ENCODE results near the gene BCCIP. TPM values are rescaled to one million over a fixed set of nuclear protein-coding genes. Genes with fewer than 3 reads are reported as not detected.

The BCCIP gene
- total RNA-seq, 2 experiments from 2014 or later: 156 to 158 TPM

DNA sequence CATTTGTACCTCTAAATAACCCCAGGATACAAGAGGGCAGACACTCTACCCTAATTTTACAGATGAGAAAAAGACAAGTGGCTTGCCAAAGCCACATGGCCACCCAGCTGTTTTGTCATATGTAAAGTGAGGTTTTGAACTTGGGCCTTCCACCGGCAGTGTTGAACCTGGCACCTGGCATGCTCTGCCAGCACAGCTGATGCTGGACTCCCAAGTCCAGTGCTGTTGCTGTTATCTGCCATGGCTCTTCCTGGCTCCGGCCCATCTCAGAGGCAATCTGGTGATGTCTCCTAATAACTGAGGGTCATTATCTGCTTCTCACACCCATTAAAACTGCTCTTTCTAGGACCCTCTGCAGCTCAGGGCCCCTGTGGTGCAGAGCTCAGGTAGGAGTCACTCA lies 25.0 kb downstream of the BCCIP start:
- no peaks in the 10 kb centered on the region for H3K9me3 Mint-ChIP-seq
- no peak overlapping the region for H3K4me3 Mint-ChIP-seq
- peaks cover 13% of the 10 kb centered on the region for H3K36me3 Mint-ChIP-seq

DNA sequence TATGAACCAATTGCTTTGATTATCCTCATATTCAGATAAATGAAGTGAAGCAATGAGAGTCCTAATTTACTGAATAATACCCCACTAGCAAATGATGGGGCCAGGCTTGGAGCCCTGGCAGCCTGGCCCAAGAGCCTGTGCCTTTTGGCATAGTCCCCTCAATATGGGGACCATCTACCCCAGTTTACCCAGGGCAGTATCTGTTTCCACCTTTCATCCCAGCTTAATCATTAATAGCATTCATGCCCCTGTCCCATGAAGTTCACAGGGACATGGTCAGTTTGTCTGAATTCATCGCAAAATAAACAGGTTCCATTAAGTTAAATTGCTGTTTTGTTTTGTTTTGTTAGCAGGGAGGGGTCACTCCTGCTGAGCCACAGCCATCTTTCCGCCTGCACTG lies 25.5 kb downstream of the BCCIP start:
- DNase-seq: no peak
- no peaks in the 10 kb centered on the region for H3K4me1 Mint-ChIP-seq
- no peak overlapping the region for H3K4me3 Mint-ChIP-seq
- no peak overlapping the region for H3K27ac Mint-ChIP-seq
- peaks cover 12% of the 10 kb centered on the region for H3K36me3 Mint-ChIP-seq
- H3K27me3 Mint-ChIP-seq: no peaks in the 10 kb centered on the region
- no peaks in the 10 kb centered on the region for H3K9me3 Mint-ChIP-seq

More for the DNA sequence above, 25.0 kb downstream of the BCCIP start:
- no peaks in the 10 kb centered on the region for H3K4me1 Mint-ChIP-seq
- DNase-seq: no peak
- no peaks in the 10 kb centered on the region for H3K27me3 Mint-ChIP-seq
- H3K27ac Mint-ChIP-seq: no peak overlapping the region

DNA sequence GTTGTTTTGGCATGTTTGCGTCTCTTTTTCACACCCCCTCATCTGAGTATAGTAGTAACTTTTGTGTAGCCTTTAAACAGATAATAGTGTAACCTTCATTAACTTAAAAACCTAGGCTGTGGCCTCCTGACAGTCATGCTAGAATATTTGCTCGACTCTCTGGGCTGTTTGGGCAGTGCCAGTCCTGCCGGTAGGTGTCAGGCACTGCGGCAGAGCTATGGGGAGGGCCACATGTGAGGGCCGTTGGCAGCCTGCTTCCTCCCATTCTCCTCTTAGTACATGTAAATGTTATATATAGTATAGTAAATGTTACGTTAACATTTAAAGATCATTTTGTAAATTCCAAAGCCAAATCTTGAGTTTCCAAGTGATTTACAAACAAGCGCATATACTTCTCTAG lies 26.1 kb downstream of the BCCIP start:
- DNase-seq: no peak
- H3K4me3 Mint-ChIP-seq: no peak overlapping the region
- no peaks in the 10 kb centered on the region for H3K4me1 Mint-ChIP-seq
- peaks cover 11% of the 10 kb centered on the region for H3K36me3 Mint-ChIP-seq
- no peaks in the 10 kb centered on the region for H3K27me3 Mint-ChIP-seq
- H3K27ac Mint-ChIP-seq: no peak overlapping the region
- no peaks in the 10 kb centered on the region for H3K9me3 Mint-ChIP-seq

DNA sequence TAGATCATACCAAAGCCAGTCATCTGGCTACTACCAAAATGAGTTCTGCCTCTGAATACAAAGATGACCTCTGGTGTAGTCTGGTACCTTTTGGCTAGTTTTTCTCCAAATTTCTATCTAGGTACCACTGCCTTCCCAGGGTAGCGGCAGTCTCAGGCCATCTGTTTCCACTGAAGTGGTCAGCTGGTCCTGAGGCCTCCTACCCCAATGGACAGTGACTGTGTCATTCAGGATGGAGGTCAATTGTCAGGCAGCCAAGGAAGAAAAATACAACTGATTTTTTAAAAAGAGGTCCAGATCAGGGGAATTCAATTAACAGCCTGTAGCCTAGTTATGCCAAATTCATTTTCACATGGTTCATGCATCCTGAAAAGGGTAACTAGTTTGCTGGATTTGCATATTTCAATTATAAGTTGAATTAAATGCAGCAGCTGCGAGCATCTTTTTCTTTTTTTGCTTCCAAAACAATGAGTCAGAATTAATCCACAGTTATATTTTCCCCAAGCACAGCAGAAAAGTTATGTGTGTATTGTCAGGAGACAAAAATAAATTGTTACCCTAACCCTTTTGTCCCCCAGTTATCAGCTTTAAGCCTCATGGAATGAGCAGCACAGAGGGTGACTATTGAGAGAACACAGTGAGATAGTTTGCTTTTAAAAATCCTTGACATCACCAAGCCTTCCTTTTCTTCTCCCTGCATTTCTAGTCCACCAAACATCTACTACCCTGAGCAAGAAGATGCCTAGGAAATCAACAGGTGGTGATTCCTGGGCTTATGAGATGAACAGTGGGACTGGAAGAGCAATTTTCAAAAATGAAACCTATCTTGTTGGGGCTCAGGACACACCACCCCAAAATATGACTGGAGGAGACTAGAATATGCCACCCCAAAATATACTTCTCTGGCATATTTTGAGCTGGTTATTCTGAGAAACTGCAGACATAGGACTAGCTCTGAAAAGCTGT lies 27.7 kb downstream of the BCCIP start:
- DNase-seq: no peak
- H3K36me3 Mint-ChIP-seq: peaks cover 11% of the 10 kb centered on the region
- H3K9me3 Mint-ChIP-seq: no peaks in the 10 kb centered on the region
- H3K27me3 Mint-ChIP-seq: no peaks in the 10 kb centered on the region
- H3K4me1 Mint-ChIP-seq: no peaks in the 10 kb centered on the region
- H3K27ac Mint-ChIP-seq: no peak overlapping the region
- H3K4me3 Mint-ChIP-seq: no peak overlapping the region

DNA sequence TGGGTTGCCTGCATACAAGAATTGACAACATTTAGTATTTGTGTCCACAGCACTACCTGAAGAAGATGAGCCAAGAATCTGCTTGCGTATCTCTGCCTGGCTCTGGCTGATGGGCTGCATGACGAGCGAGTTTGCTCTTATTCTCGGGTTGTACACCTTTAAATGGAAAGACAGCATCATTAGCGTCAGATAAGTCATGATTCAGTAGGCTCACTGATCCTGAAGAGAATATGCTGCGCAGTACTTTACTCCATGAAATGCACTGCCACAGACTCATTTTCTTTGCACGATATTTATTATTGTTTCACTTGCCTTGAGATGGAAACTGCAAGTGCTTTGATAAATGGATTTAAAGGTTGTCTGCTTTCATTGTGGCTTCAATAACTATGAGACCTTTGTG lies 29.1 kb downstream of the BCCIP start:
- DNase-seq: no peak
- no peaks in the 10 kb centered on the region for H3K9me3 Mint-ChIP-seq
- H3K4me3 Mint-ChIP-seq: no peak overlapping the region

GRCh38 chr10:125857185-125857760 lies 33.9 kb downstream of the BCCIP start:
- DNase-seq: no peak
- Mint-ChIP-seq H3K36me3 (peaks cover 3% of the 10 kb centered on the region), H3K27me3 (no peaks in the 10 kb centered on the region), H3K4me1 (no peaks in the 10 kb centered on the region), H3K4me3 (no peak overlapping the region), H3K9me3 (no peaks in the 10 kb centered on the region), H3K27ac (no peak overlapping the region)

More for the DNA sequence above, 29.1 kb downstream of the BCCIP start:
- peaks cover 9% of the 10 kb centered on the region for H3K36me3 Mint-ChIP-seq
- no peaks in the 10 kb centered on the region for H3K4me1 Mint-ChIP-seq
- H3K27me3 Mint-ChIP-seq: no peaks in the 10 kb centered on the region
- H3K27ac Mint-ChIP-seq: no peak overlapping the region

DNA sequence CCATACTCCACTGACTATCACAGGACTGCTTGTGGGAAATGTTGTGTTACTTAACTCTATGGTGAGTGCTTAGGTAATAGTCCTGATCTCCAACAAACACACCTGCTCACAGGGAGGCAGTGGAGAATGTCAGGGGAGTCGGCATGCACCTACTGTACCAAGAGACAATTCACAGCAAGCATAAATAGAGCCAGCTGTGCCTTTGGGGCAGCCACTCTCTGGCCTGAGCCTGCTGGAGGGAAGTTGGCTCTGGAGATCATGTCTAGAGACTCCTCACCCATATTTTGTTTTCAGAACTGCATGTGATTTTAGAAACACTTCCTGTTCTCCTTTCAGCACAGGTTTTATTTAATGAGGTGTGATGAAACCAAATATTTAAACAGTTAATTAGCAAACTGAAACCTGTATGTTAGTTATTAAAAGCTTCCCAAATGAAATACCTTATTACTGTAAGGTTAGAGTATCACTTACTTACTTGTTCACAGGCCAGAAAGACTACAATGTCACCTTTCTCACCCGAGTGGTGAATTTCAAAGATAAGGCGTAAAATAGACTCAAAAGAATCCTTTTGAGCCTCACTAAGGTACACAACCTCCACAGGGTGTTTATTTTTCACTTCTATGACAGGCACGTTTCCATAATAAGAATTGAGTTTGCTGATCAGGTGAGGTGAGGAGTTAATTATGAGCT lies 35.9 kb downstream of the BCCIP start:
- Mint-ChIP-seq H3K4me1 (no peaks in the 10 kb centered on the region), H3K27ac (no peak overlapping the region), H3K36me3 (peaks cover 3% of the 10 kb centered on the region), H3K27me3 (no peaks in the 10 kb centered on the region), H3K9me3 (no peaks in the 10 kb centered on the region), H3K4me3 (no peak overlapping the region)
- no peak for DNase-seq

GRCh38 chr10:125865120-125865519 lies 41.8 kb downstream of the BCCIP start:
- H3K27ac Mint-ChIP-seq: no peak overlapping the region
- no peaks in the 10 kb centered on the region for H3K4me1 Mint-ChIP-seq
- H3K36me3 Mint-ChIP-seq: no peaks in the 10 kb centered on the region
- H3K9me3 Mint-ChIP-seq: no peaks in the 10 kb centered on the region
- DNase-seq: no peak
- no peak overlapping the region for H3K4me3 Mint-ChIP-seq
- H3K27me3 Mint-ChIP-seq: no peaks in the 10 kb centered on the region

GRCh38 chr10:125866421-125867029 lies 43.2 kb downstream of the BCCIP start:
- no peaks in the 10 kb centered on the region for H3K27me3 Mint-ChIP-seq

DNA sequence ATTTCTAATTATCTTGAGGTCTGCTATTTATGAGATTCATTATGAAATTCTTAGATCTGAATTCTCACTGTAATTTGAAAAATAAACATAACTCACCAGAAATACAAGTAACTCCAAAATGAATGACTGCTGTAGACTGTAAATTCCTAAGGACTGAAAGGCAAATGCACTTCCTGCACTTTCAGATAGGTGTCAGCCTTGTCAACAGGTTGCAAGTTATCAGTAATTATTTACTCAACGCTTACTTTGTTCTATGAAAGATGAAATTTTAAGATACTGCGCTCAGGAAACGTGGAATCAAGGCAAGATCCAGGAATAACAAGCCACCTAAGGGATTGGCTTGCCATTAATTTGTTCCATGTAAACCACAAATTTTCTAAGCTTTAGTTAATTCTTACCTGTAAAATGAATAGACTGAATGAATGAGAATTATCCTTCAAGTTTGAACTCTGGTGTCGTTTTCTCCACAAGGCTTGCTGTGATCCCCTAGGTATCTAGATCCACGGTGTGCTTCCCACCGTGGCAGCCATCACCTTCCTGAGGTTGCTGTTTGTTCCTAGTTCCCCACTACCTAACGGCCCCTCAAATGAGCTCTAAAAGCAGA lies 45.1 kb downstream of the BCCIP start:
- DNase-seq: no peak
- Mint-ChIP-seq H3K27ac (no peak overlapping the region), H3K9me3 (no peaks in the 10 kb centered on the region), H3K27me3 (no peaks in the 10 kb centered on the region), H3K4me3 (no peak overlapping the region), H3K4me1 (no peaks in the 10 kb centered on the region), H3K36me3 (no peaks in the 10 kb centered on the region)

More at GRCh38 chr10:125866421-125867029, 43.2 kb downstream of the BCCIP start:
- no peak for DNase-seq
- Mint-ChIP-seq H3K36me3 (no peaks in the 10 kb centered on the region), H3K4me3 (no peak overlapping the region), H3K9me3 (no peaks in the 10 kb centered on the region), H3K27ac (no peak overlapping the region), H3K4me1 (no peaks in the 10 kb centered on the region)

GRCh38 chr10:125871338-125871737 lies 48.0 kb downstream of the BCCIP start:
- H3K27ac Mint-ChIP-seq: no peak overlapping the region
- H3K36me3 Mint-ChIP-seq: peaks cover 18% of the 10 kb centered on the region
- H3K4me3 Mint-ChIP-seq: no peak overlapping the region
- DNase-seq: no peak
- peaks cover 4% of the 10 kb centered on the region for H3K9me3 Mint-ChIP-seq
- H3K4me1 Mint-ChIP-seq: peaks cover 2% of the 10 kb centered on the region
- H3K27me3 Mint-ChIP-seq: no peaks in the 10 kb centered on the region

- no peak for DNase-seq
- Mint-ChIP-seq H3K4me3 (no peak overlapping the region), H3K4me1 (peaks cover 6% of the 10 kb centered on the region), H3K9me3 (peaks cover 6% of the 10 kb centered on the region), H3K27me3 (no peaks in the 10 kb centered on the region), H3K36me3 (peaks cover 54% of the 10 kb centered on the region), H3K27ac (no peak overlapping the region)
Measured at GRCh38 chr10:125878957-125879835, 55.9 kb downstream of the BCCIP start.

GRCh38 chr10:125880719-125881118 lies 57.4 kb downstream of the BCCIP start:
- peaks cover 6% of the 10 kb centered on the region for H3K9me3 Mint-ChIP-seq
- H3K27me3 Mint-ChIP-seq: no peaks in the 10 kb centered on the region
- H3K4me3 Mint-ChIP-seq: no peak overlapping the region
- DNase-seq: no peak
- peaks cover 41% of the 10 kb centered on the region for H3K36me3 Mint-ChIP-seq
- peaks cover 5% of the 10 kb centered on the region for H3K4me1 Mint-ChIP-seq
- H3K27ac Mint-ChIP-seq: no peak overlapping the region

DNA sequence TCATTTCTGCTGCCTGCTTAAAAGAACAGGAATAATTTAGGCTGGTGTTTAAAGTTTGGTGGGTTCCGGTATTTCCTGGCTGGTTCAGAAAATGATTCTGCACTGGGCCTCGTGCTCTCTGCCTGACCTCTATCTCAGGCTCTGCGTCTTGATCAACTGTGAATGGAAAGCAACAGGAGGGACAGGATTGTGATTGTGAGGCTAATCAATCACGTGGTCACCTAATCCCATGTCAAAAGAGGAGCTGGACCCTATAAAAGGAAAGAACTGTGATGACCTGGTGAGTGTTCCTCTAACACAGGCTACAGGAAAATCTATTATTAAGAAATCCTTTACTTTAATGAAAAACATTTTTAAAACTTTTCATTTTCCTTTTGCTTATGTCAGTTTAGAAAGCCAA lies 57.8 kb downstream of the BCCIP start, which contains the start of gene DHX32:
Gene DHX32 (minus strand): TSS at position 101 of the 400 bp plus-strand sequence. CDS start 468 bp downstream, outside the sequence.
- H3K27me3 Mint-ChIP-seq: no peaks in the 10 kb centered on the region
- H3K4me1 Mint-ChIP-seq: peaks cover 4% of the 10 kb centered on the region
- H3K9me3 Mint-ChIP-seq: peaks cover 4% of the 10 kb centered on the region
- H3K27ac Mint-ChIP-seq: no peak within 1 kb of the TSS
- no peak for DNase-seq
- peaks cover 37% of the 10 kb centered on the region for H3K36me3 Mint-ChIP-seq
- H3K4me3 Mint-ChIP-seq: no peak within 1 kb of the TSS
